ENCODE results near the gene RILPL1. TPM values are rescaled to one million over a fixed set of nuclear protein-coding genes. Genes with fewer than 3 reads are reported as not detected.

RILPL1 gene
- total RNA-seq, 3 donors from 2014 or later = 14.4 to 15.1 (median 14.7) TPM

- Histone ChIP-seq H3K9me3 (no peaks in the 10 kb centered on the region), H3K4me1 (peaks cover 0 to 18% of the 10 kb centered on the region in 2 donors), H3K36me3 (no peaks in the 10 kb centered on the region), H3K27ac (no peak overlapping the region), H3K27me3 (no peaks in the 10 kb centered on the region), H3K4me3 (no peak overlapping the region)
- no peak for DNase-seq (ENCODE audit: low spot score in 2 of 2)
- intact Hi-C loops (cut with DNase I; ENCODE audit: low total_unique reads) = no loop called here
- TF ChIP-seq POLR2AphosphoS5 (IDR thresholded peaks at IDR 0.05) (no peak), POLR2A (IDR thresholded peaks at IDR 0.05) (no peak)
- TF ChIP-seq, protein P1, sequence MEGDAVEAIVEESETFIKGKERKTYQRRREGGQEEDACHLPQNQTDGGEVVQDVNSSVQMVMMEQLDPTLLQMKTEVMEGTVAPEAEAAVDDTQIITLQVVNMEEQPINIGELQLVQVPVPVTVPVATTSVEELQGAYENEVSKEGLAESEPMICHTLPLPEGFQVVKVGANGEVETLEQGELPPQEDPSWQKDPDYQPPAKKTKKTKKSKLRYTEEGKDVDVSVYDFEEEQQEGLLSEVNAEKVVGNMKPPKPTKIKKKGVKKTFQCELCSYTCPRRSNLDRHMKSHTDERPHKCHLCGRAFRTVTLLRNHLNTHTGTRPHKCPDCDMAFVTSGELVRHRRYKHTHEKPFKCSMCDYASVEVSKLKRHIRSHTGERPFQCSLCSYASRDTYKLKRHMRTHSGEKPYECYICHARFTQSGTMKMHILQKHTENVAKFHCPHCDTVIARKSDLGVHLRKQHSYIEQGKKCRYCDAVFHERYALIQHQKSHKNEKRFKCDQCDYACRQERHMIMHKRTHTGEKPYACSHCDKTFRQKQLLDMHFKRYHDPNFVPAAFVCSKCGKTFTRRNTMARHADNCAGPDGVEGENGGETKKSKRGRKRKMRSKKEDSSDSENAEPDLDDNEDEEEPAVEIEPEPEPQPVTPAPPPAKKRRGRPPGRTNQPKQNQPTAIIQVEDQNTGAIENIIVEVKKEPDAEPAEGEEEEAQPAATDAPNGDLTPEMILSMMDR (IDR thresholded peaks at IDR 0.05) = no peak
Observed at GRCh38 chr12:123528858-123529257, 4.7 kb downstream of the RILPL1 start.

GRCh38 chr12:123526542-123527080 lies 6.9 kb downstream of the RILPL1 start:
- no peaks in the 10 kb centered on the region for H3K9me3 ChIP-seq
- no peak for DNase-seq (ENCODE audit: low spot score in 2 of 2)
- no peak overlapping the region for H3K27ac ChIP-seq
- no peak overlapping the region for H3K4me3 ChIP-seq
- H3K27me3 ChIP-seq = no peaks in the 10 kb centered on the region
- TF ChIP-seq POLR2A (IDR thresholded peaks at IDR 0.05) = no peak
- TF ChIP-seq POLR2AphosphoS5 (IDR thresholded peaks at IDR 0.05) = no peak
- TF ChIP-seq, protein P1 (IDR thresholded peaks at IDR 0.05) = no peak
- intact Hi-C loops (cut with DNase I; ENCODE audit: low total_unique reads) = no loop called here
- H3K36me3 ChIP-seq = no peaks in the 10 kb centered on the region
- H3K4me1 ChIP-seq = peaks cover 0 to 6% of the 10 kb centered on the region in 2 donors

DNA sequence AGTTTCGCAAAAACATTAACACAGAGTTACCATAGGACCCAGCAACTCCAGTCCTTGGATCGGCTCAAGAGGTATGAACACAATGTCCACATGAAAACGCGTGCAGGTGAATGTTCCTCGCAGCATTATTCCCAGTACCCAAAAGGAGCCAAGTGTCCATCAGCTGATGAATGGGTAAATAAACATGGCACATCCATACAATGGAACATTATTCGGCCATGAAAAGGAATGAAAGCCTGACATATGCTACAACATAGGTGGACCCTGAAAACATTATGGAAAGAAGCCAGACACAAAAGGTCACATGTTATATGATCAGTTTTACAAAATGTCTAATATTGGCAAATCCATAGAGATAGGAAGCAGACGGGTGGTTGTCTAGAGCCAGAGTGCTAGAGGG lies 9.1 kb downstream of the RILPL1 start:
- Histone ChIP-seq H3K27me3 (no peaks in the 10 kb centered on the region), H3K9me3 (no peaks in the 10 kb centered on the region), H3K4me3 (no peak overlapping the region), H3K4me1 (no peaks in the 10 kb centered on the region), H3K27ac (no peak overlapping the region), H3K36me3 (no peaks in the 10 kb centered on the region)
- no peak for TF ChIP-seq POLR2A (IDR thresholded peaks at IDR 0.05)
- TF ChIP-seq POLR2AphosphoS5 (IDR thresholded peaks at IDR 0.05) = no peak
- TF ChIP-seq, protein P1 (IDR thresholded peaks at IDR 0.05) = no peak
- intact Hi-C loops (cut with DNase I; ENCODE audit: low total_unique reads) = loop anchor here (5.0 kb wide), 1 partner anchor 1178 kb away; no protein-coding TSS in a partner anchor
- DNase-seq (ENCODE audit: low spot score in 2 of 2) = no peak

DNA sequence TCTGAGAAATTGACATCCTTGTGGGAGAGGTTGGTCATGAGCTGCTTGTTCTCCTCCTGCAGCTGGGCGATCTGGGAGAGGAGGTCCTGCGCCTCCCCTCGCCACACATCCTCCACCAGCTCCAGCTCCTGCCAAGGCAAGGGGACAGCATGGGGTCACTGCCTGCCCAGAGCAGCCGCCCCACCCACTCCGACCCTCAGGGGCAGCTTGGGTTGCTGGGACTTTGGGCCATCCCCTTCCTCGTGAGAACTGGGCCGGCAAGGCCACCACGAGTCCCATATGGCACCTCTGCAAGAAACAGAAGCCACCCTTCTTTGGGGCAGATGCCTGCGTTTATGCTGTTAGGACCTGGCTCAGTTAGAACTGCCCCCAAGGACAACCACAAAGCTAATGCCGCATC lies 10.0 kb downstream of the RILPL1 start:
- TF ChIP-seq, protein P1 (IDR thresholded peaks at IDR 0.05) = no peak
- no peak for TF ChIP-seq POLR2A (IDR thresholded peaks at IDR 0.05)
- no peak for TF ChIP-seq POLR2AphosphoS5 (IDR thresholded peaks at IDR 0.05)
- intact Hi-C loops (cut with DNase I; ENCODE audit: low total_unique reads) = loop anchor here (5.0 kb wide), 1 partner anchor 1179 kb away; no protein-coding TSS in a partner anchor

GRCh38 chr12:123522164-123522563 lies 11.4 kb downstream of the RILPL1 start:
- Histone ChIP-seq H3K27ac (no peak overlapping the region), H3K9me3 (no peaks in the 10 kb centered on the region), H3K4me3 (no peak overlapping the region), H3K27me3 (no peaks in the 10 kb centered on the region), H3K4me1 (no peaks in the 10 kb centered on the region), H3K36me3 (no peaks in the 10 kb centered on the region)
- DNase-seq (ENCODE audit: low spot score in 2 of 2) = no peak
- intact Hi-C loops (cut with DNase I; ENCODE audit: low total_unique reads) = loop anchor here (5.0 kb wide), 1 partner anchor 1180 kb away; no protein-coding TSS in a partner anchor
- TF ChIP-seq POLR2A (IDR thresholded peaks at IDR 0.05) (no peak), POLR2AphosphoS5 (IDR thresholded peaks at IDR 0.05) (no peak)
- TF ChIP-seq, protein P1 (IDR thresholded peaks at IDR 0.05) = no peak

More for the DNA sequence above, 10.0 kb downstream of the RILPL1 start:
- Histone ChIP-seq H3K27ac (no peak overlapping the region), H3K4me3 (no peak overlapping the region), H3K36me3 (no peaks in the 10 kb centered on the region), H3K9me3 (no peaks in the 10 kb centered on the region), H3K27me3 (no peaks in the 10 kb centered on the region), H3K4me1 (no peaks in the 10 kb centered on the region)
- no peak for DNase-seq (ENCODE audit: low spot score in 2 of 2)
